ENCODE measurements around the gene IKZF1.

Gene IKZF1

DNA sequence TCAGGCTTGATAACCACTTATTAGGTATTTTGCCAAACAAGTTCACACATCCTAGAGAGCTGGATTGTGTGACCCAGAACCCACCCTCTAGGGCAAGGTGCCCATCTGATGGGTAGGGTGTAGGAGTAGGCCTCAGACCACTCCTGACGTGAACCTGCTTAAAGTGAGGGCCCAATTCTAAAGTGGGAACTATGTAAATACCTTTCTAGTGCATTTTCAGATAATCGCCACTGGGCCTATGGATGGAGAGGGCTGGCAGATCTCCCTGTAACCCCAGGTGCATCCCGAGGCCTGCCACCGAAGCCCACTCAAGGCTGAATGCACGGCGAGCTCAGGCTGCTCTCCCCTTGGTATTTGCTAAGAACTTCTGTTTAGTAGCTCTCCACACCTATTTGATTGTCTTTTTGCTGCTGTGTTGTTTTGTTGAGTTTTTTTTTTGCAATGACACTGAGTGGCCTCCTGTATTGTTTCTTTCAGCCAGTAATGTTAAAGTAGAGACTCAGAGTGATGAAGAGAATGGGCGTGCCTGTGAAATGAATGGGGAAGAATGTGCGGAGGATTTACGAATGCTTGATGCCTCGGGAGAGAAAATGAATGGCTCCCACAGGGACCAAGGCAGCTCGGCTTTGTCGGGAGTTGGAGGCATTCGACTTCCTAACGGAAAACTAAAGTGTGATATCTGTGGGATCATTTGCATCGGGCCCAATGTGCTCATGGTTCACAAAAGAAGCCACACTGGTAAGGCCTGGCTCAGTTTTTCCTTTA is 71.7 kb downstream of the IKZF1 start:
- Histone ChIP-seq H3K27me3 (ENCODE audit: control insufficient read depth, insufficient read depth, low read length) (no peaks in the 10 kb centered on the region), H3K36me3 (ENCODE audit: control insufficient read depth, insufficient read depth, low read length) (no peaks in the 10 kb centered on the region), H3K27ac (ENCODE audit: low read length) (no peak overlapping the region), H3K4me1 (ENCODE audit: control insufficient read depth, insufficient read depth, low read length) (peaks cover 5% of the 10 kb centered on the region), H3K4me3 (ENCODE audit: low read length) (no peak overlapping the region), H3K9me3 (ENCODE audit: control insufficient read depth, insufficient read depth, low read length) (no peaks in the 10 kb centered on the region)
- no peak for DNase-seq (ENCODE audit: low read depth, low spot score)
- WGBS (ENCODE audit: insufficient coverage, insufficient read length) = 100% methylated on average over 3 of the region's 15 CpGs

DNA sequence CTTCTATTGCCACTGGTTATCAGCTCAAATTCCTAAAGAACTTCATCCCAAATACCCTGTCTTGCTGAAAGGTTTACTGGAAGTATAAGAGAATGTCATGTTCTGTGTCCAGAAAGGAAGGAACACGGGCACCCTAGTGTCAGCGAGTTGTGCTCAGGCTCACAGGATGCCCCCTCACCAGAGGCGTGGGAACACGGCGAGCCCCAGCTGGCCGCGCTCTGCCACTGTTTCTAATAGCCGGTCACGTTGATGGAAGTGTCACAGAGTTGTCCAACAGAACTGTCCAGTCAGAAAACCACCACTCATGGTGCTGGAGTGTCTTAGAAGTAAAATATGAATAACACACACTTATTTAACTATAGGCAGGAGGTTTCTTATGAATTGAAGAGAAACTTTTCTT is 72.8 kb downstream of the IKZF1 start:
- Histone ChIP-seq H3K4me1 (ENCODE audit: control insufficient read depth, insufficient read depth, low read length) (peaks cover 6% of the 10 kb centered on the region), H3K27ac (ENCODE audit: low read length) (no peak overlapping the region), H3K9me3 (ENCODE audit: control insufficient read depth, insufficient read depth, low read length) (no peaks in the 10 kb centered on the region), H3K27me3 (ENCODE audit: control insufficient read depth, insufficient read depth, low read length) (no peaks in the 10 kb centered on the region), H3K4me3 (ENCODE audit: low read length) (no peak overlapping the region), H3K36me3 (ENCODE audit: control insufficient read depth, insufficient read depth, low read length) (no peaks in the 10 kb centered on the region; the same call in 1 of the 2 replicates)
- no CpG with 5 or more reads among the region's 9 CpGs for WGBS (ENCODE audit: insufficient coverage, insufficient read length)
- no peak for DNase-seq (ENCODE audit: low read depth, low spot score)

DNA sequence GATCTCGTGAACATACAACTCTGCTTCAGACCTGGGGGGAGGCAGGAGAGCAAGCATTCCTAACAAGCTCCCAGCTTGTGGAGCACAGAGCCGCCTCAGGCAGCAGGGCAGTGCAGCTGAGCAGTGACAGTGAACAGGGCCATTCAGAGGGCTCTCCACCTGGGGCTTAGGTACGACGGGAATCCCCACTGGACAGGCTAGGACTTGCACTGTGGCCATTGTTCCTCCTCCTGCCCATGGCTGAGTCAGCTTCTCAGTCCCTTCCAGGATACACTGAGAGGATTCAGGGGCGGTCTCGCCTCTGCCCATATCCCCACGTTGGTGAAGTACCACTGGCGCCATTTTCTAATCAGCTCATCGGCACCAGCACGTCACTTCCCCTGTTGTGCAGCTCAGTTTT is 74.6 kb downstream of the IKZF1 start:
- Histone ChIP-seq H3K4me3 (ENCODE audit: low read length) (no peak overlapping the region), H3K9me3 (ENCODE audit: control insufficient read depth, insufficient read depth, low read length) (no peaks in the 10 kb centered on the region), H3K27ac (ENCODE audit: low read length) (no peak overlapping the region), H3K4me1 (ENCODE audit: control insufficient read depth, insufficient read depth, low read length) (peaks cover 10% of the 10 kb centered on the region), H3K36me3 (ENCODE audit: control insufficient read depth, insufficient read depth, low read length) (no peaks in the 10 kb centered on the region; the same call in 1 of the 2 replicates), H3K27me3 (ENCODE audit: control insufficient read depth, insufficient read depth, low read length) (no peaks in the 10 kb centered on the region)
- peak; percentile 45 for DNase-seq (ENCODE audit: low read depth, low spot score)
- WGBS (ENCODE audit: insufficient coverage, insufficient read length) = no CpG with 5 or more reads among the region's 10 CpGs

DNA sequence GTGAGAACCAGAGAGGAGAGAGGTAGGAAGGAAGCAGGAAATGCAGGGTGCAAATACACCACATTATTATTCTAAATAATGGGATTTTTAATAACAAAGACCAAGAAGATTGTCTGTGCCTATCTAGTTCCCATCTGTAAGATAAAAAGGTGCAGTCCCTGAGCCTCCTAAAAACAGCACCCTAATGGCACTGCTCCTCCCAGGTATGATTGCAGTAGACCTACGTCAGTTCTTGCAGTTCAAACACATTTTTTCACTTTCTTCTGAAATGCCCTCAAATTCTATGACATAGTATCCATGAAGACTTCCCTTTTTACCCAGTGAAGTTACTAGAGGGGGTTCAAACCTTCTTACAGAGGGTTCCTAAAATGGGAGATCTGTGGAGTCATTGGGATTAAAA is 75.0 kb downstream of the IKZF1 start:
- no CpG with 5 or more reads among the region's 1 CpG for WGBS (ENCODE audit: insufficient coverage, insufficient read length)
- H3K4me3 ChIP-seq (ENCODE audit: low read length) = no peak overlapping the region
- H3K27me3 ChIP-seq (ENCODE audit: control insufficient read depth, insufficient read depth, low read length) = no peaks in the 10 kb centered on the region
- H3K4me1 ChIP-seq (ENCODE audit: control insufficient read depth, insufficient read depth, low read length) = peaks cover 10% of the 10 kb centered on the region
- H3K36me3 ChIP-seq (ENCODE audit: control insufficient read depth, insufficient read depth, low read length) = no peaks in the 10 kb centered on the region; the same call in 1 of the 2 replicates
- H3K9me3 ChIP-seq (ENCODE audit: control insufficient read depth, insufficient read depth, low read length) = no peaks in the 10 kb centered on the region
- DNase-seq (ENCODE audit: low read depth, low spot score) = no peak
- no peak overlapping the region for H3K27ac ChIP-seq (ENCODE audit: low read length)

DNA sequence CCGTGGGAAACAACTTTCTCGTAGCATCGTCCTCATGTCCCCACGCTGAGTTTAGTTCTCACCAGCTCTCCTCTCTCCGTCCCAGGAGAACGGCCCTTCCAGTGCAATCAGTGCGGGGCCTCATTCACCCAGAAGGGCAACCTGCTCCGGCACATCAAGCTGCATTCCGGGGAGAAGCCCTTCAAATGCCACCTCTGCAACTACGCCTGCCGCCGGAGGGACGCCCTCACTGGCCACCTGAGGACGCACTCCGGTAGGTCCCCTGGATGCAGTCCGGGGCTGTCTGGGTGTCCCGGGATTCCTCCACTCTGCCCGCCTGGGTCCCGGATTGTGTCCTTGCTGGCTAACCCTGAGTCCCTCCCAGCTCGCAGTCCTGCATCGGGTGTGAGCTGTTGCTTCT is 77.9 kb downstream of the IKZF1 start:
- peaks cover 12% of the 10 kb centered on the region for H3K4me1 ChIP-seq (ENCODE audit: control insufficient read depth, insufficient read depth, low read length)
- no peak overlapping the region for H3K27ac ChIP-seq (ENCODE audit: low read length)
- DNase-seq (ENCODE audit: low read depth, low spot score) = no peak
- H3K4me3 ChIP-seq (ENCODE audit: low read length) = no peak overlapping the region
- no peaks in the 10 kb centered on the region for H3K27me3 ChIP-seq (ENCODE audit: control insufficient read depth, insufficient read depth, low read length)
- no CpG with 5 or more reads among the region's 21 CpGs for WGBS (ENCODE audit: insufficient coverage, insufficient read length)
- no peaks in the 10 kb centered on the region for H3K9me3 ChIP-seq (ENCODE audit: control insufficient read depth, insufficient read depth, low read length)
- no peaks in the 10 kb centered on the region; the same call in 1 of the 2 replicates for H3K36me3 ChIP-seq (ENCODE audit: control insufficient read depth, insufficient read depth, low read length)

DNA sequence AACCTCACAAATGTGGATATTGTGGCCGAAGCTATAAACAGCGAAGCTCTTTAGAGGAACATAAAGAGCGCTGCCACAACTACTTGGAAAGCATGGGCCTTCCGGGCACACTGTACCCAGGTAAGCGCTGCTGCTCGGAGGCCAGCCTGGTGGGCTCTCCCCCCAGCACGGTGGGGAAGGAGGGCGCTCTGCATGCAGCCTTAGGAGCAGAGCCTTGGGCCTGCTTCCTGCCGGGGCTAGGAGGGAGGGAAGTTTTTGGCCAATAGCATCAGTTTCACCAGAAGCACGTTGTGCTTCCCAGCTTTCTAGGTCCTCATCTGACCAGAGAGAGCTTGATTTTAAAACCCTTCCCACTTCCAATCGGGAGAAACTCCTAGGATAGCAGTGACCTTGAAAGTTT is 82.8 kb downstream of the IKZF1 start:
- Histone ChIP-seq H3K27me3 (ENCODE audit: control insufficient read depth, insufficient read depth, low read length) (no peaks in the 10 kb centered on the region), H3K4me1 (ENCODE audit: control insufficient read depth, insufficient read depth, low read length) (peaks cover 6% of the 10 kb centered on the region), H3K9me3 (ENCODE audit: control insufficient read depth, insufficient read depth, low read length) (no peaks in the 10 kb centered on the region), H3K36me3 (ENCODE audit: control insufficient read depth, insufficient read depth, low read length) (no peaks in the 10 kb centered on the region; the same call in 1 of the 2 replicates), H3K4me3 (ENCODE audit: low read length) (no peak overlapping the region), H3K27ac (ENCODE audit: low read length) (no peak overlapping the region)
- no CpG with 5 or more reads among the region's 11 CpGs for WGBS (ENCODE audit: insufficient coverage, insufficient read length)
- DNase-seq (ENCODE audit: low read depth, low spot score) = no peak

DNA sequence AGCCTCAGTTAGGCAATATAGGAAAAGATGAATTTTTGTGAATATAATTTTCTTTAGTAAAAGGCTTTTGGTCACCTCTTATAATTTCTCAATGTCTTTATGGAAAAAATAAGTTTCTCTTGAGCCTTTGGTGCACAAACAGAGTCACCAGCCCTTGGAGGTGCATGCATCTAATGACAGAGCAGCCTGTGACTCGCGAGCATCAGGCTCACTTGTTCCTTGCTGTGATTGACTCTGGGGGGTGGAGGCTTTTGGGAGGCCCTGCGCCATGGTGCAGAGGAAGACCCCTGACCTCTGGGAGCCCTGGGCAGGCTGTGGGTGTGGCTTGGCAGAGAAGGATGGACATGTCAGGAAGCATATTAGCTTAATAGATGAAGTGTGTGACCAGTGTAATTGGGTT is 85.4 kb downstream of the IKZF1 start:
- H3K36me3 ChIP-seq (ENCODE audit: control insufficient read depth, insufficient read depth, low read length) = no peaks in the 10 kb centered on the region
- H3K27ac ChIP-seq (ENCODE audit: low read length) = no peak overlapping the region
- WGBS (ENCODE audit: insufficient coverage, insufficient read length) = no CpG with 5 or more reads among the region's 3 CpGs
- H3K9me3 ChIP-seq (ENCODE audit: control insufficient read depth, insufficient read depth, low read length) = no peaks in the 10 kb centered on the region
- no peak overlapping the region for H3K4me3 ChIP-seq (ENCODE audit: low read length)
- 0 out of 2 replicates have a peak, but pooled peaks cover 2% of the 10 kb centered on the region for H3K4me1 ChIP-seq (ENCODE audit: control insufficient read depth, insufficient read depth, low read length)
- no peaks in the 10 kb centered on the region for H3K27me3 ChIP-seq (ENCODE audit: control insufficient read depth, insufficient read depth, low read length)
- no peak for DNase-seq (ENCODE audit: low read depth, low spot score)

DNA sequence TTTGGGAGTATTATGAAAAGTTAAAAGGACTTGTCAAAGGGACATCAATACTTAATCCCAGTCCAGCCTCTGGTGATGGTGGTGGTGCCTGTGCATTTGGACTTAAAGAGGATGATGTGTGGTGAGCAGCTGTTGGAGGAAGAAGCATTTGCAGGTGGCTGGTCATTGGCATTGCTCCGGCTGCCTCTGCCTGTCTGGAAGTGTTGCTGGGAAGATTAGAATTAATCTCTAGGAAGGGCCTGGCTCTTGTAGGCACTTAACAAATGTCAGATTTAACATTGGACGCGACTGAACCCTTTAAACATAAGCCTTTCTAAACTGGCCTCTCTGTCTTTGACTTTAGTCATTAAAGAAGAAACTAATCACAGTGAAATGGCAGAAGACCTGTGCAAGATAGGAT is 86.9 kb downstream of the IKZF1 start:
- Histone ChIP-seq H3K4me1 (ENCODE audit: control insufficient read depth, insufficient read depth, low read length) (0 out of 2 replicates have a peak, but pooled peaks cover 2% of the 10 kb centered on the region), H3K36me3 (ENCODE audit: control insufficient read depth, insufficient read depth, low read length) (no peaks in the 10 kb centered on the region), H3K9me3 (ENCODE audit: control insufficient read depth, insufficient read depth, low read length) (no peaks in the 10 kb centered on the region), H3K27ac (ENCODE audit: low read length) (no peak overlapping the region), H3K27me3 (ENCODE audit: control insufficient read depth, insufficient read depth, low read length) (no peaks in the 10 kb centered on the region), H3K4me3 (ENCODE audit: low read length) (no peak overlapping the region)
- DNase-seq (ENCODE audit: low read depth, low spot score) = no peak
- no CpG with 5 or more reads among the region's 3 CpGs for WGBS (ENCODE audit: insufficient coverage, insufficient read length)

DNA sequence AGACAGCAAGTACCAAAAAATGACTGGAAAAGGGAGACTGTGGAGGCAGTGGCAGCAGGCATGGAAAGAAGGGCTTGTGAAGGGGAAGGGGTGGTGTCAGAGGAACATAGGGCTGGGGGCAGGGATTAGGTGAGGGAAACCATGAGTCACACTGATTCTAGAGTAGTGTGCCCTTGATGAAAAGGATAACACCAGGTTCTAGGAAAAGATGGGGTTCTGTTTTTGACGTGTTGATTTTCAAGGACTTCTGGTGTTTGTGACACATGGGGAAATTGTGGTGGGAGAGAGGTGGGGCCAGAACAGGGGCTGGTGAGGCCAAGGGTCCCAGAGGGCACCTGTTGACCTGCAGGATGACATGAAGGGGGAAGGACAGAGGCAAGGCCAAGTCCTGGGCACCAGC is 88.6 kb downstream of the IKZF1 start:
- Histone ChIP-seq H3K36me3 (ENCODE audit: control insufficient read depth, insufficient read depth, low read length) (no peaks in the 10 kb centered on the region), H3K27me3 (ENCODE audit: control insufficient read depth, insufficient read depth, low read length) (no peaks in the 10 kb centered on the region), H3K9me3 (ENCODE audit: control insufficient read depth, insufficient read depth, low read length) (no peaks in the 10 kb centered on the region), H3K4me1 (ENCODE audit: control insufficient read depth, insufficient read depth, low read length) (no peaks in the 10 kb centered on the region), H3K4me3 (ENCODE audit: low read length) (no peak overlapping the region), H3K27ac (ENCODE audit: low read length) (no peak overlapping the region)
- no peak for DNase-seq (ENCODE audit: low read depth, low spot score)
- WGBS (ENCODE audit: insufficient coverage, insufficient read length) = no CpG with 5 or more reads among the region's 1 CpG

DNA sequence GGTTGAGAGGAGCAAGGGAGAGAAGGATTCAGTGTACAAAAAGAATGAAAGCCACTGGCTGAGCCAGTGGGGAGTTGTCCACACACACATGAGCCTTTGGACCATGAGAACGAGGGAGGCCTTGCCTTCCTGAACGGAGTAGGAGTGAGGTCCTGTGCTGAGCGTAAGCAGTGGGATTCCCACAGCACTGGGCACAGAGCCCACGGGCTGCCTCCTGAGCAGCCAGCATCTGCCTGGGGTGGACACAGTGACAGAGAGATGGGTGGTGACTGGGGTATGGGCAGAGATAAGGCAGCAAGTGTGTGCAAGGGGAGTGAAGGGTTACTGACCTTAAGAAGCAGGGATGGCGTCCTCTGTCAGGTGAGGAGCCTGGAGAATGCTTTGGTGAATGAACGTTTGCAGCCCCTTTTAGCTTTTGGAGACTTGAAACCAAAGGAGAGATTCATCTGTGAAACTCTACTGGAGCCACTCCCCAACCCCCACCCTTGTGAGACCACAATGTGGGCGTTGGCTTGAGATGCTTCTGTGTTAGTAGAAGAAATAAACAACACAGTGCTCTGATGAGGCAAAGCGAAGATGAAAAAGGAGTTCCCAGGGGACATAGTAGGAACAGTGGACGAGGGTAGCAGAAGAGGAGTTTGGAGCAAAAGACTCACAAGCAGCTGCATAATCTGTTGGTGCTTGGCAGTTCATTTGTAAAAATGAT is 89.2 kb downstream of the IKZF1 start:
- H3K36me3 ChIP-seq (ENCODE audit: control insufficient read depth, insufficient read depth, low read length) = no peaks in the 10 kb centered on the region
- H3K27me3 ChIP-seq (ENCODE audit: control insufficient read depth, insufficient read depth, low read length) = no peaks in the 10 kb centered on the region
- no peak overlapping the region for H3K4me3 ChIP-seq (ENCODE audit: low read length)
- no peak for DNase-seq (ENCODE audit: low read depth, low spot score)
- no peaks in the 10 kb centered on the region for H3K4me1 ChIP-seq (ENCODE audit: control insufficient read depth, insufficient read depth, low read length)
- no peaks in the 10 kb centered on the region for H3K9me3 ChIP-seq (ENCODE audit: control insufficient read depth, insufficient read depth, low read length)
- no peak overlapping the region for H3K27ac ChIP-seq (ENCODE audit: low read length)
- WGBS (ENCODE audit: insufficient coverage, insufficient read length) = no CpG with 5 or more reads among the region's 9 CpGs
